GM19193 (cell line): ENCODE measurements around the gene MAVS.

Source experiments
- POLR2A ChIP-seq: IDR thresholded peaks from 4 replicates; pipeline ENCODE4 v1.6.1; 2011; ENCODE audit not compliant: insufficient read depth, insufficient read length; ENCODE audit errors: extremely low read depth

The MAVS gene

GRCh38 chr20:3846740-3847428 lies at the start of gene MAVS:
Gene MAVS, plus strand, starts transcription at chr20:3846834. Its CDS starts 7,791 bp downstream, at chr20:3854625.
- TF ChIP-seq POLR2A, result peak; percentile 89

GRCh38 chr20:3797226-3797545 lies 49.4 kb upstream of the MAVS start:
- TF ChIP-seq POLR2A, result no peak

- TF ChIP-seq POLR2A, result no peak
These were observed 48.9 kb upstream of the MAVS start for GRCh38 chr20:3797592-3798372.

- no peak for TF ChIP-seq POLR2A
These were observed 48.3 kb upstream of the MAVS start for GRCh38 chr20:3798373-3798768.

- no peak for TF ChIP-seq POLR2A
These were observed 47.8 kb upstream of the MAVS start for GRCh38 chr20:3798908-3799248.

GRCh38 chr20:3800256-3800877 lies 46.3 kb upstream of the MAVS start:
- TF ChIP-seq POLR2A, result no peak

- no peak for TF ChIP-seq POLR2A
These were observed 45.8 kb upstream of the MAVS start for GRCh38 chr20:3800878-3801260.

GRCh38 chr20:3801299-3801698 lies 45.3 kb upstream of the MAVS start:
- TF ChIP-seq POLR2A, result no peak

- TF ChIP-seq POLR2A, result no peak
These were observed 44.8 kb upstream of the MAVS start for GRCh38 chr20:3801846-3802245.

GRCh38 chr20:3802524-3803239 lies 44.0 kb upstream of the MAVS start:
- TF ChIP-seq POLR2A, result no peak

GRCh38 chr20:3803289-3803688 lies 43.3 kb upstream of the MAVS start:
- TF ChIP-seq POLR2A, result no peak

GRCh38 chr20:3803854-3804253 lies 42.8 kb upstream of the MAVS start:
- no peak for TF ChIP-seq POLR2A

GRCh38 chr20:3804254-3804751 lies 42.3 kb upstream of the MAVS start:
- TF ChIP-seq POLR2A, result no peak

- no peak for TF ChIP-seq POLR2A
These were observed 41.9 kb upstream of the MAVS start for GRCh38 chr20:3804781-3805180.

GRCh38 chr20:3808544-3808943 lies 38.1 kb upstream of the MAVS start:
- TF ChIP-seq POLR2A, result no peak
